ENCODE data around the gene MACF1. TPM values are rescaled to one million over a fixed set of nuclear protein-coding genes. Genes with fewer than 3 reads are reported as not detected.
"Not testable (repeated sequence)": the region's sequence is repeated elsewhere in the genome, so short reads cannot be mapped to it uniquely, and the experiment has no call there.

The MACF1 gene
- total RNA-seq, 3 donors from 2014 or later: 104 to 128 (median 120) TPM

- no peak for ATAC-seq
- H3K9me3 Mint-ChIP-seq: no peaks in the 10 kb centered on the region
- H3K4me3 Mint-ChIP-seq: no peak overlapping the region
- no peaks in the 10 kb centered on the region for H3K4me1 Mint-ChIP-seq (ENCODE audit: low read depth)
- no peaks in the 10 kb centered on the region for H3K27me3 Mint-ChIP-seq (ENCODE audit: low read depth)
- no peak for DNase-seq
- peaks cover 56% of the 10 kb centered on the region for H3K36me3 Mint-ChIP-seq (ENCODE audit: insufficient read depth)
These were observed 230.4 kb downstream of the MACF1 start for GRCh38 chr1:39434797-39435395.

DNA sequence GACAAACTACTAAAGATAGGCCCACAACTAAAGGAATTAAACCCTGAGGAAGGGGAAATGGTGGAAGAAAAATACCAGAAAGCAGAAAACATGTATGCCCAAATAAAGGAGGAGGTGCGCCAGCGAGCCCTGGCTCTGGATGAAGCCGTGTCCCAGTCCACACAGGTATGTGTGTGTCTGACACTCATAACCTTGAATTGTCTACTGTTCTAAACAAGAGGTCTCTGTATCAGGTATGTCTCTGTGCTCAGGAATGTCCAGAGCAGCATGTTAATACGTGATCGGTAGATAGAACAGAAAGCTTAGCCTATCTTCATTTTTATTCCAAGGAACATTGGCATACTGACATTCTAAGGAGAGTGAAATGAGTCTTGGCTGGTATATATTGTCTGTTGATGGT lies 231.1 kb downstream of the MACF1 start:
- ATAC-seq: no peak
- Mint-ChIP-seq H3K9me3 (no peaks in the 10 kb centered on the region), H3K27me3 (ENCODE audit: low read depth) (no peaks in the 10 kb centered on the region), H3K4me1 (ENCODE audit: low read depth) (no peaks in the 10 kb centered on the region), H3K36me3 (ENCODE audit: insufficient read depth) (peaks cover 53% of the 10 kb centered on the region), H3K4me3 (no peak overlapping the region)
- no peak for DNase-seq

- no peak for ATAC-seq
- Mint-ChIP-seq H3K9me3 (no peaks in the 10 kb centered on the region), H3K4me3 (no peak overlapping the region), H3K27me3 (ENCODE audit: low read depth) (no peaks in the 10 kb centered on the region), H3K36me3 (ENCODE audit: insufficient read depth) (peaks cover 53% of the 10 kb centered on the region), H3K4me1 (ENCODE audit: low read depth) (no peaks in the 10 kb centered on the region)
- DNase-seq: no peak
These were observed 232.3 kb downstream of the MACF1 start for GRCh38 chr1:39436842-39437241.

DNA sequence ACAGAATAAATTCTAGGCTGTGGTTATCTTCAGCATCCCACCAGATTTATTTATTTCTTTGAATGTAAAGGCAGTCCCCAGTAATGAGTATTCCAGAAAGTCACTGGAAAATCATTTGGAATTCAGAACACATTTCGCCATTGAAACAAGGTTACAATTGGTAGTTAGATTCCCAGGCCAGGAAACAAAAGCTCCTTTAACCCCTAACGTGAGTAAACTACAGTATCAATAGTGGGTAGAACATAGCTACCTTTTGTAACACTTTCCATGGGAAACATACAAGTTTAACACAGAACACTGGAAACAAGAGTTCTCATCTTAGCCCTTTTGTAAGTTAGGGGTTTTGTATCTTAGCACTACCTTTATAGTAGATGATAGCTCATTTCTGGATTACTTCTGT lies 233.5 kb downstream of the MACF1 start:
- Mint-ChIP-seq H3K9me3 (no peaks in the 10 kb centered on the region), H3K4me1 (ENCODE audit: low read depth) (no peaks in the 10 kb centered on the region), H3K36me3 (ENCODE audit: insufficient read depth) (peaks cover 55% of the 10 kb centered on the region), H3K4me3 (no peak overlapping the region), H3K27me3 (ENCODE audit: low read depth) (no peaks in the 10 kb centered on the region)
- no peak for ATAC-seq
- DNase-seq: no peak

DNA sequence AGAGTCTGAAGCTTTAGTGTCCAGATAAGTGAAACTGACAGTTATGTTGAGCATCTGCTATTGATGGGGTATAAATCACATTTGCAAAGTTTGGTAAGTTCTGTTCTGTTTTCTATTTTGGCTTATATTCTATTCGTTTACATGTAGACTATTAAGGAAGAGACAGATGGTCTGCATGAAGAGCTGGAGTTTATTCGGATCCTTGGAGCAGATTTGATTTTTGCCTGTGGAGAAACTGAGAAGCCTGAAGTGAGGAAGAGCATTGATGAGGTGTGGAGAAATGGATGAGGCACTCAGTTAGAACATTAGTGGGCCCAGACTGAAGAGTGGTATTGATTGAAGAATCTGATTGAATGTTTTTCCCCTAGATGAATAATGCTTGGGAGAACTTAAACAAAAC lies 236.4 kb downstream of the MACF1 start:
- ATAC-seq (no peak), DNase-seq (no peak)
- H3K4me1 Mint-ChIP-seq (ENCODE audit: low read depth): no peaks in the 10 kb centered on the region
- H3K4me3 Mint-ChIP-seq: no peak overlapping the region
- H3K27me3 Mint-ChIP-seq (ENCODE audit: low read depth): no peaks in the 10 kb centered on the region
- H3K9me3 Mint-ChIP-seq: no peaks in the 10 kb centered on the region
- H3K36me3 Mint-ChIP-seq (ENCODE audit: insufficient read depth): peaks cover 55% of the 10 kb centered on the region

DNA sequence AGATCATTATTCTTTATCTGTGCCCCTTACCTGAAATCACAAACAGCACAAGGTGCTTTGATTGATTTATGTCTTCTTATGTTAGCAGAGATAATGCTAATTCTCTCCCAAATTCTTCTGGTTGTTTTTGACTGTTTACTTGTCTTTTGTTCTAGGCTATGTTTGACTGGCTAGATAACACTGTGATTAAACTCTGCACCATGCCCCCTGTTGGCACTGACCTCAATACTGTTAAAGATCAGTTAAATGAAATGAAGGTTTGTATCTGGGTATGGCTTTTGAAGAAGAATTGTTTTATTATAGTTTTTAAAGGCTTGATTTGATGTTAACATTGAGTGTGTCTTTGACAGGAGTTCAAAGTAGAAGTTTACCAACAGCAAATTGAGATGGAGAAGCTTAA lies 237.3 kb downstream of the MACF1 start:
- H3K36me3 Mint-ChIP-seq (ENCODE audit: insufficient read depth): peaks cover 51% of the 10 kb centered on the region
- ATAC-seq (no peak), DNase-seq (no peak)
- H3K27me3 Mint-ChIP-seq (ENCODE audit: low read depth): no peaks in the 10 kb centered on the region
- no peaks in the 10 kb centered on the region for H3K4me1 Mint-ChIP-seq (ENCODE audit: low read depth)
- no peaks in the 10 kb centered on the region for H3K9me3 Mint-ChIP-seq
- no peak overlapping the region for H3K4me3 Mint-ChIP-seq

DNA sequence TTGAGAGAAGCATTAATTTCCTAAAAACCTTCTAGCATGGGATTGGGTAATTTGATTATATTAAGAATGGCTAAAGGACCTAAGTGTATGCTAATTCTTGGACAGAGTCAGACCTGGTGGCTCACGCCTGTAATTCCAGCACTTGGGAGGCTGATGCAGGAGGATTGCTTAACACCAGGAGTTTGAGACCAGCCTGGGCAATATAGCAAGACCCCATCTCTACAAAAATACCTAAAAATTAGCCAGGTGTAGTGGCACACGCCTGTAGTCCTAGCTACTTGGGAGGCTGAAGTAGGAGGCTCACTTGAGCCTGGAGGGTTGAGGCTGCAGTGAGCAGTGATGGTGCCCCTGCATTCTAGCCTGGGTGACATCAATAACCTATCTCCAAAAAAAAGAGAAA lies 241.1 kb downstream of the MACF1 start:
- H3K4me1 Mint-ChIP-seq (ENCODE audit: low read depth): no peaks in the 10 kb centered on the region
- no peaks in the 10 kb centered on the region for H3K9me3 Mint-ChIP-seq
- no peaks in the 10 kb centered on the region for H3K27me3 Mint-ChIP-seq (ENCODE audit: low read depth)
- peaks cover 45% of the 10 kb centered on the region for H3K36me3 Mint-ChIP-seq (ENCODE audit: insufficient read depth)
- H3K4me3 Mint-ChIP-seq: no peak overlapping the region
- ATAC-seq (no peak), DNase-seq (no peak)

- no peak for ATAC-seq
- H3K4me1 Mint-ChIP-seq (ENCODE audit: low read depth): no peaks in the 10 kb centered on the region
- no peaks in the 10 kb centered on the region for H3K9me3 Mint-ChIP-seq
- peaks cover 48% of the 10 kb centered on the region for H3K36me3 Mint-ChIP-seq (ENCODE audit: insufficient read depth)
- no peak for DNase-seq
- H3K4me3 Mint-ChIP-seq: no peak overlapping the region
- H3K27me3 Mint-ChIP-seq (ENCODE audit: low read depth): no peaks in the 10 kb centered on the region
These were observed 242.6 kb downstream of the MACF1 start for GRCh38 chr1:39446986-39447567.

GRCh38 chr1:39450041-39450440 lies 245.5 kb downstream of the MACF1 start:
- not testable (repeated sequence) for ATAC-seq; H3K9me3 Mint-ChIP-seq; H3K27me3 Mint-ChIP-seq (ENCODE audit: low read depth); H3K4me3 Mint-ChIP-seq; H3K4me1 Mint-ChIP-seq (ENCODE audit: low read depth); DNase-seq
- H3K36me3 Mint-ChIP-seq (ENCODE audit: insufficient read depth): peaks cover 43% of the 10 kb centered on the region

GRCh38 chr1:39450956-39451606 lies 246.6 kb downstream of the MACF1 start:
- Mint-ChIP-seq H3K27me3 (ENCODE audit: low read depth) (no peaks in the 10 kb centered on the region), H3K4me1 (ENCODE audit: low read depth) (no peaks in the 10 kb centered on the region), H3K9me3 (no peaks in the 10 kb centered on the region), H3K4me3 (no peak overlapping the region), H3K36me3 (ENCODE audit: insufficient read depth) (peaks cover 43% of the 10 kb centered on the region)
- ATAC-seq (no peak), DNase-seq (no peak)

DNA sequence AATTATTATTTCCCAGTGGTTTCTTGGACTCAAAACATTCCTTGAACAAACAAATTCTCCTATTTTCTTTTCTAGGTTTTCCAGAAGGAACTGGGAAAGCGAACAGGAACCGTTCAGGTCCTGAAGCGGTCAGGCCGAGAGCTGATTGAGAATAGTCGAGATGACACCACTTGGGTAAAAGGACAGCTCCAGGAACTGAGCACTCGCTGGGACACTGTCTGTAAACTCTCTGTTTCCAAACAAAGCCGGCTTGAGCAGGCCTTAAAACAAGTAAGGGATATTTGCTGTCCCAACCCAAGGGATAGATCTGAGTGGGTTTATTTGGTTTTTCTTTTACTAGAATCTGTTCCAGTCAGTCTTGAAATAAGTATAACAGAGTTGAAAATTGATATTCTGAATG lies 247.6 kb downstream of the MACF1 start:
- Mint-ChIP-seq H3K36me3 (ENCODE audit: insufficient read depth) (peaks cover 46% of the 10 kb centered on the region), H3K4me3 (no peak overlapping the region), H3K4me1 (ENCODE audit: low read depth) (no peaks in the 10 kb centered on the region)

GRCh38 chr1:39452540-39452939 lies 248.0 kb downstream of the MACF1 start:
- no peaks in the 10 kb centered on the region for H3K27me3 Mint-ChIP-seq (ENCODE audit: low read depth)
- no peak overlapping the region for H3K4me3 Mint-ChIP-seq
- DNase-seq (no peak), ATAC-seq (no peak)
- peaks cover 46% of the 10 kb centered on the region for H3K36me3 Mint-ChIP-seq (ENCODE audit: insufficient read depth)
- H3K4me1 Mint-ChIP-seq (ENCODE audit: low read depth): no peaks in the 10 kb centered on the region
- no peaks in the 10 kb centered on the region for H3K9me3 Mint-ChIP-seq

More for the DNA sequence above, 247.6 kb downstream of the MACF1 start:
- H3K27me3 Mint-ChIP-seq (ENCODE audit: low read depth): no peaks in the 10 kb centered on the region
- DNase-seq: no peak
- ATAC-seq: no peak
- H3K9me3 Mint-ChIP-seq: no peaks in the 10 kb centered on the region

GRCh38 chr1:39453603-39454002 lies 249.1 kb downstream of the MACF1 start:
- no peak for ATAC-seq
- H3K27me3 Mint-ChIP-seq (ENCODE audit: low read depth): no peaks in the 10 kb centered on the region
- H3K4me3 Mint-ChIP-seq: no peak overlapping the region
- no peaks in the 10 kb centered on the region for H3K9me3 Mint-ChIP-seq
- no peak for DNase-seq
- peaks cover 50% of the 10 kb centered on the region for H3K36me3 Mint-ChIP-seq (ENCODE audit: insufficient read depth)
- no peaks in the 10 kb centered on the region for H3K4me1 Mint-ChIP-seq (ENCODE audit: low read depth)

GRCh38 chr1:39458991-39459390 lies 254.5 kb downstream of the MACF1 start:
- ATAC-seq (no peak), DNase-seq (no peak)
- no peaks in the 10 kb centered on the region for H3K4me1 Mint-ChIP-seq (ENCODE audit: low read depth)
- no peaks in the 10 kb centered on the region for H3K27me3 Mint-ChIP-seq (ENCODE audit: low read depth)
- no peak overlapping the region for H3K4me3 Mint-ChIP-seq
- H3K9me3 Mint-ChIP-seq: no peaks in the 10 kb centered on the region
- peaks cover 54% of the 10 kb centered on the region for H3K36me3 Mint-ChIP-seq (ENCODE audit: insufficient read depth)

DNA sequence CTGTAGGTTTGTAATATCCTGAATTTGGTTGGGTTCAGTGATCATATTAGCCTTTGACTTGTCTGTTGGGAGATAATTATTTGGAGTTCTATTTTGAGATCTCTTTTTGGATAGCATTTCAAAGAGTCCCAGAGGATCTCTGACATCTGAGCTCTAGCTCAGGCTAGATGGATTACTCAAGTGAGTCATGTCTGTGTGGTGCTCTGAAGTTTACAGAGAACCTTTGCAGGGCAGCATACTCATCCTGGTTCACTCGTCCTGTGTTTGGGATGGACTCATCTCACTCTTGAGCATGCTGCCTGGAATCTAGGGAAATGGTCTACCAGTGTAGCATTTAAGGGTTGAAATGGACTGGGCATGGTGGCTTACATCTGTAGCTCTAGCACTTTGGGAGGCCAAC lies 257.6 kb downstream of the MACF1 start:
- Mint-ChIP-seq H3K4me1 (ENCODE audit: low read depth) (no peaks in the 10 kb centered on the region), H3K4me3 (no peak overlapping the region), H3K27me3 (ENCODE audit: low read depth) (no peaks in the 10 kb centered on the region), H3K36me3 (ENCODE audit: insufficient read depth) (peaks cover 44% of the 10 kb centered on the region), H3K9me3 (no peaks in the 10 kb centered on the region)
- DNase-seq (no peak), ATAC-seq (no peak)

All from activated T-cell treated with anti-CD3 and anti-CD28 coated beads, Interleukin-2, amount 50 U/mL, for 4 hours (primary cell).